NCI-H1048 (cell line): ENCODE data around the gene TSN.
"Not testable (repeated sequence)": the region's sequence is repeated elsewhere in the genome, so short reads cannot be mapped to it uniquely, and the experiment has no call there.

Source experiments
- DNase-seq: peaks from one replicate; lab custom pipeline; 2025; lab: John Stamatoyannopoulos, UW

Gene TSN

DNA sequence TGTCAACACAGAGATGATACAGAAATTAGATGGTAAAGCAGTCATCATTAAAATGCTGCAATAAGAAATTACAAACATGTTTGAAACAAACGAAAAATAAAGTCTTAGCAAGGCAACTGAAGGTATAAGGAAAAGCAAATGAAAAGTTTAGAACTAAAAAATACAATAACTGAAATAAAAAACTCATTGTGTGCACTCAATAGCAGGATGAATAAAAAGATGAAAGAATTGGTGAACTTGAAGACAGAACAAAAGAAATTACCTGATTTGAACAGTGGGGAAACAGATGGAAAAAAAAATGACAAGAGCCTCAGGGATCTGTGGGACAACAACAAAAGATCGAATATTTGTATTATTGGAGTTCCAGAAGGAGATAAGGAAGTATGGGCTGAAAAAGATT is 46.5 kb downstream of the TSN start:
- DNase-seq: no peak

DNA sequence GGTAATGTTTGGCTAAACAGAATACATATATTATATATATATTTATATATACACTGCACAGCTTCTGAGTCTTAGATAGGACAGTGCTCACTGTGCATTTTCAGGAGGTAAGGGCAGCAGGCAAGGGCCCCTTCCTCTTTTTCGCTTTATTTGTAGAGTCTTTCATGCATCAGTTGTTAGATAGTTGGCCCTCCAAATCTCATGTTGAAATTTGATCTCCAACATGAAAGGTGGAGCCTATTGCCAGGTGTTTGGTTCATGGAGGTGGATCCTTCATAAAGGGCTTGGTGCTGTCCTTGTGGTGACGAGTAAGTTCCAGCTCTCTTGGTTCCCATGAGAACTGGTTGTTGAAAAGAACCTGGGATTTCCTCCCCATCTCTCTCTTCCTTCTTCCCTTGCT is 48.1 kb downstream of the TSN start:
- DNase-seq: no peak

DNA sequence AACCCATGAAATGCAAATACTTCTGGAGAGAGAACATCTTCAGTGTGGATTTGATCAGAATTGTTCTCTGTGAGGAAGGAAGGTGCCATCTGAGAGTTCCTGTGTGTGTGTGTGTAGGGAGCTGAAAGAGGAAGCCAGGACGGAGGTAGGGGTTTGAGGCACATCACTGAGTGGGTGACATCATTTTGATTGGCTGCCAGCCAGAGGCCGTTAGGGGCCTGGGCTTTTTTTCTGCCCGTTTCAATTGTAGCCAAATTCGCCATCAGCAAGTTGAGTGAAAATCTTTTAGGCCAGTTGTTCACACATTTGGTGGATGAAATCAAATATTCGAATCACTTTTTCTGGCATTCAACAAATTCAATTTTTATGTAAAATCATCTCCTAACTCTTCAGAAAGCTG is 48.9 kb downstream of the TSN start:
- no peak for DNase-seq

DNA sequence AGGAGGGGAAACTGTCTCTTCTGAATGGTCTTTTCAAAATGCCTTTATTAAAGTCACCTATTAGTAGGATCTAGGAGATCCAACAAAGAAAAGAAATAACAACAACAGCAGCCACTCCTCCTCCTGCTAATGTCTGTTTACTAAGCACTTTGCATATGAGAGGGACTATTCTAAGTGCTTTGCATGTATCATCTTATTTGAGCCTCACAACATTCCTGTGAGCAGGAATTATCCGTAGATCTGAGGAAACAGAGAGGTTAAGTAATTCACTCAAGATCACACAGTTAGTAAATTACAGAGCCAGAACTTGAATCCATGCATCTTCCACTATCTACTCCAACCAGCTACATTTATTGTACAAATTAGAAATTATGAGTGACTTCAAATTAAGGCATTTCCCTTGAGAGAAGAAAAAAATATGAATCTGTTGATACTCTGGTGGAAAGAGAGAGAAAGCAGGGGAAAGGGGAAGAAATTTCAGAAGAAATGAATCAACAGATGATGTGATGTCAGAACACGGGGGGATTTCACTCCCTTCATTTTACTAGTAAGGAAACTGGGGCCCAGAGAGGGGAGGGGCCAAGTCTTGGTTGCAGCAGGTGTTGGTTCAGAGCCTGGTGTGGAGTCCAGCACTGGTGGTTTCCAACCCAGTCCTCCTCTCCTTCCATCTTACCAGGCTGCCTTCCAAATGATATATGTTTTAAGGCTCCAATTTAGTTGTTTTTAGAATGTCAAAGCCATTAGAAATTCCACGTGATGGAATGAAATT is 49.7 kb downstream of the TSN start:
- no peak for DNase-seq

DNA sequence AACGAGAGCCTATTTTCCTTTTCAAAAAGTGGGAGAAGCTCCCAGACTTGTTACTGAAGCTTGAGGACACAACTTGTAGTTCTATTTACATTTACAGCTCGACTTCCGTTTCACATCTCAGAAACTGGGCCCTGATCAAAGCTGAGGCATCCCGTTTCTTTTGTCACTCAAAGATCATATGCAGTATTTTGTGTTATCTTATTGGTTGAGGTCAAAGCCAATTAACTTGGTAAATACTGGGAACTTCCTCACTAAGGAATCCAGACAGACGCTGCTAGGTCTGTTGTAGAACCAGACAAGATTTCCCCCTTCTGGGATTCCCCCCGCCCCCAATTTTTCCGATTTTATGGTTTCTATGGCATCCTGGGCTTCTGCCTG is 50.3 kb downstream of the TSN start:
- DNase-seq: no peak

DNA sequence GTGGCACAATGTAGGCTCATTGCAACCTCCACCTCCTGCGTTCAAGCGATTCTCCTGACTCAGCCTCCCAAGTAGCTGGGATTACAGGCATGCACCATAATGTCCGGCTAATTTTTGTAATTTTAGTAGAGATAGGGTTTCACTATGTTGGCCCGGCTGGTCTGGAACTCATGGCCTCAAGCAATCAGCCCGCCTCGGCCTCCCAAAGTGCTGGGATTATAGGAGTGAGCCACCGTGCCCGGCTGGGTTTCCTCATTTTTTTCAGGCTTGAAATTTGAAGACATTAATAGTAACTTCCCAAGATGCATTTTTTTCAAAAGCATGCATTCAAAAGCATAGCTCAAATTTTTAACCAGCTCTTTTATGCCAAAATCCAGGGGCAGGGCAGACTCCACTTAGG is 52.3 kb downstream of the TSN start:
- not testable (repeated sequence) for DNase-seq

DNA sequence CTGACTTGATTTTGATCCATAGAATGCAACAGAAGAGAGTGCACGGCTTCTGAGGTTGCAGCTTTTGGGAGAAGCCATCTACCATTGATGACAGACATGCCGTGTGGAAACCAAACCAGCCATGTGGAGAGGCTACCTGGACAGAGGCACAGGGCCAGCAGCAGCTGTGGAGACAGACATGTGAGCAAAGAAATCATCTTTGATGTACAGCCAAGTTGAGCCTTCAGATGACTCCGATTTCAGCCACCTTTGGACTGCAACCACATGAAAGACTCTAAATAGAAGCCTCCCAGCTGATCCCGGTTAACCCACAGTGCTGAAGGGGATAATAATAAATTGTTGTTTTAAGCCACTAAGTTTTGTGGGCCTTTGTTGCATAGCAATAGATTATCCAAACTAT is 54.2 kb downstream of the TSN start:
- DNase-seq: no peak

DNA sequence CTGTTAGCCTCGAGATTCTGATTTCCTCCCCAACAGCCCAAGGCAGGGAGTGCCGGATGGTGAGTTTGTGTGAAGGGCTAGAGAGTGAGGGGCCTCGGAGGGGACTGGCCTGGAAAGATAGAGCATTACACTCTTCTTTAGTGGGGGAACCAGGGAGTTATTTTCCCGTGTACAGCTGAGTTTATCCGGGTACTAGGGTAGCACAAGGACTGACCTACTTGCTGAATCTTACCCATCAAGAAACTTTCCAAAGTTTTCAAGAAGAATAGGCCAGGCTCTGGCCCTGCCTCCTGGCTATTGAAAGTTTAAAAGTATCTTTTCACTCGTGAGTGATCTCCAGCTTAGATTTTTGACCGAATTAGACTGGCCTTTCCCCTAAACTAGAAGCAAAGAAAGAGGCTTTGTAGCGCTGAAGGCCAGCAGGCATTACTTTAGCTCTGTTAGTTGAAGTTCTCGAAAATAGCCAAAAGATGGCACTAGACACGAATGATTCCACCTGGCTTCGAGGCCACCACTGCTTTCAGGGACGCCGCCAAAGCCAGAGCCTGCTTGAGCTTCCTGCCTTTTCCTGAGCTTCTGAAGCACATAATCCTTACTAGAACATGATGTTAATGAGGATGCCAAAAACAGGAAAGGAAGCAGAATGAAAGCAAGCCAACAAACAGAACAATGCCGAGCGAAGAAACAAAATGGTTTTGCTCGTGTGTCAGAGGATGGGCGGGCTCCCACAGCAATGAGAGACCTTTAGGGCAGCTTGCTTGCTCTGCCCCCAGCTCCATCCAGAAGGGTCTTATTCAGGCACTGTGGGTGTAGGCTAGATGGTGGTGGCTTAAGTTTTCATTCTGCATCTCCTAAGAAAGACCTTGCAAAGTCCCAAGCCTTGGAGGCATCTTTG is 55.8 kb downstream of the TSN start:
- DNase-seq: peak; percentile 61

DNA sequence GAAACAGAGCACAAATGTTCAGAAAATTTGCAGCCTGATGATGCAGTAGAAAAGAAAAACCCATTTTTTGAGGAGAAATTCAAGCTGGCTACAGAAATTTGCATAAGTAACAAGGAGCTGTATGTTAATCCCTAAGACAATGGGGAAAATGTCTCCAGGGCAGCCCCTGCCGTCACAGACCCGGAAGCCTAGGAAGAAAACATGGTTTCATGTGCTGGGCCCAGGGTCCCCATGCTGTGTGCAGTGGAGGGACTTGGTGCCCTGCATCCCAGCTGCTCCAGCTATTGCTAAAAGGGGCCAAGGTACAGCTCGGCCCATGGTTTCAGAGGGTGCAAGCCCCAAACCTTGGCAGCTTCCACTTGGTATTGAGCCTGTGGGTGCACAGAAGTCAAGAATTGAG is 57.6 kb downstream of the TSN start:
- not testable (repeated sequence) for DNase-seq

DNA sequence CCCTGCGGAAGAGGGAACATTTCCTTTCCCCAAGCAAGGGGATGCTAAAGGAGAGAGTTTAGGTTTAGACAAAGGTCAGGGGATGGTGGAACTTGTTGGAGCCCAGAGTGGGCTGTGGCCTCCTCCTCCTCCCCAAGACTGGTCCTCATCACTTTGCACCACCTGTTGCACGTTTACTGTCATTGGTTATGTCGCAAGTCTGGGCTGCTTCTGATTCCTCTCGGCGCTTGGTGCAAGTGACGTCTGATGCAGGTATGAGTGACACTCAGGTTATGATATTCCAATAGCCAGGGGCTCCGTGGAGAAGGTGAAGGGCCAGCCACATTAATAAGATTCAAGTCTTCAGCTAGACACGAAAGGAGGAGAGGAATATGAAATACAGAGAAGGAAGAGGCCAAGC is 59.8 kb downstream of the TSN start:
- DNase-seq: no peak

DNA sequence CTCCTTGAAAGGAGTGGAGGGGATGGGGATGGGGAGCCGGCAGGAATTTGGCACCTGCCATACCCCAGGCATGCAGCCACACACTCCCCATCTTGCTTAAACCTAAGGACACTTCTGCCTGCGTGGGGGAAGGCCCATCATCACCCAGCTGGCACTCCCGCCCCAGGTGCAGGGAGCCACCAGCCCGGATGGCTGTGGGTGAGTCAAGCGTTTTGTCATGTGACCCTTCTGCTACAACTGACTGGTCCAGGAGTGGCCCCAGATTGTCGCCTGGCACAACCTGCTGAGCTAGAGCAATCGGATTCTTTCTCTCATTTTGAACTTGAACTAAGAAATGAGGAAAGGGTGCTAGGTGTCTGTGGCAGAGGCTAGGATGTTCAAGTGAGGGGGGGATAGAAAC is 61.3 kb downstream of the TSN start:
- DNase-seq: no peak

DNA sequence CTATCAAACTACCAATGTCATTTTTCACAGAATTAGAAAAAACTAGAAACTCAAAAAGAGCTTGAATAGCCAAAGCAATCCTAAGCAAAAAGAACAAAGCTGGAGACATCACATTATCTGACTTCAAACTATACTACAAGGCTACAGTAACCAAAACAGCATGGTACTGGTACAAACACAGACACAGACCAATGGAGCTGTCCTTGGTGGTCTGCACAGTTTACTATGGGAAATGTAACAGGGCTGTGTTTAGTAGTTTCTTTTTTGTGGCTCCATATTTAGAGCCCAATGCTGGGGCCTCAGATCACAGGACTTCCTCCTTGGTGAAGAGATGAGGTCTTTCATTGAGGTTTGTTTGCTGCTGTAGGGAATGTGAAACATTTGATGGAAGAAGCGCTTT is 61.9 kb downstream of the TSN start:
- DNase-seq: not testable (repeated sequence)
